DMS153 treated with DMSO at 0.1 percent for 48 hours (cell line): ENCODE measurements around the gene CCS.
"Not testable (repeated sequence)": the region's sequence is repeated elsewhere in the genome, so short reads cannot be mapped to it uniquely, and the experiment has no call there.

Experiments
- DNase-seq: peaks from one replicate; lab custom pipeline; 2025; ENCODE audit not compliant: unreplicated experiment; lab: John Stamatoyannopoulos, UW

The CCS gene

DNA sequence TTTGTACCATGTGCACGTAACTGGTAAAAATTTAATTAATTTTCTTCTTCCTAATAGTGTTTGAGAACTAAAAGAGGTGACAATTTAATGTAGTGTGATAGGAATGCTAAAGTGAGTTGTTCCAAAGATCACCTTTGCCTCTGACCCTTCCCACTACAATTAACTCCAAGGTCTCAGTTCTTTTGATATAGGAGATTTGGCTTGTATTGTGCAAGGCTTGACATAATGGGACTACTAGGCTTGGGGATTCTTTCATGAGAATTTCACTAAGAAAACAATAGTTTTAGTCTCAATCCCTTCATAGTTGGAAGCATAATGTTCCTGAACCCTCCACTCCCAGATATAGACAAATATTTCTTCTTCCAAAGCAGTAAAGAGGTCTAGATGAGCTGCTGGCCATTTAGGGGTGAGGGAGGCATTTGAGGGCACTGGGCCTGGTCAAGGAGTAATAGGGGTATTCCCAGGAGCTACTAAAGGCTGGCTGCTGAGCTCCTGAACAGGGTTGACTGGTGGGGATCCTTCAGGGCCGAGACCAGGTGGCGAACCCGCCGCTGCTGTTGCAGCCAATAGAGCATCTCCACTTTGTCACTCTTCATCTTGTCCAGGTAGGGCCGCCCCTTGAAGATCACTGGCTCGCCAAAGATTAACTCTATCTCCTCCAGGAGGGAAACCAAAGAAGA is 2.8 kb upstream of the CCS start:
- no peak for DNase-seq

DNA sequence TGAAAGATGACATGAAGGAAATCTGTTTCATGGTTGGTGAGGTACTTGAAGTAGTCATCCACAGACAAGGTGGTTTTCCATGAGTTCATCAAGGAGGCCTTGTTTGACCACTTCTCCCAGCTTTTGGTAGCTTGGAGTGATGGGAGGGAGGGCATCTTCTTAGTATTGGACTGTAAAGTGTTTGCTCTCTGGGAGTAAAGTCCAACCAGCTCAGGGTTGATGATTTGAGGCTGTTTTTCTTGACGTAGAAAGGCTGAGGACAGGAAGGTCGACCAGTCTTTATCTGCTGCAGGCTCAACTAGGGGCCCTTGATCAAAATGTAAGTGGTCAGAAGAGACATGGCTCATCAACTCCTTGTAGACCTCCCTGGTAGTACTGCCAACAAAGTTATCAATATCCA is 1.8 kb upstream of the CCS start:
- no peak for DNase-seq

DNA sequence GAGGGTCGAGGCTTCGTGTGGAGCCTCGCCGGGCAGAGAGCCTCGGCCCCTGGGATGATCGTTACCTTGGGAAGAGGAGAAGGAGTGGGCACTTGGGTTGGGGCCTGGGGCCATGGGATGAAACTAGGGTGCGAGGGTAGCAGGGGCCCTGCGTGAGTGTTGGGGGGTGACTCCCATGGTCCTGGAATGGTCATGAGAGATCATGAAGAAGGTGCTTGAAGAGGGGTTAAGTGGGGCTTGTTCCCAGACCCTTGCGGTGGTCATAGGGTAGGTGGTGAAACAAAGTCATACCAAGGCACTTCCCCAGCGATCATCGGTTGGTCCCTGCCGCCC is 284 bp downstream of the CCS start:
- no peak for DNase-seq

DNA sequence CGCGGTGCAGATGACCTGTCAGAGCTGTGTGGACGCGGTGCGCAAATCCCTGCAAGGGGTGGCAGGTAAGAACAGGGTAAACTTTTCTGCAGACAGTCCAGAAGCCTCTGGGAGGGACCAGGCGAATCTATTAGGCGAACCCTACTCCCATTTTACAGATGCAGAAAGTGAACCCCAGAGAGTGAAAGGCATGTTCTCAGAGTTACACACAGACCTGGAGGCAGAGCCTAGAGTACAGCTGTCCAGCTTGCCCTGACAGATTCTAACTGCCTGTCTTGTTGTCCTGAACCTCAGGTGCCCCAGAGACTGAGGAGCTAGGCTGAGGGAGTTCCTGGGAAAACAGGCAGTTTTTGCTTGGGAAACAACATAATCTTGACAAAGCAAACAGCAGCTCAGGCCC is 665 bp downstream of the CCS start:
- DNase-seq = no peak

DNA sequence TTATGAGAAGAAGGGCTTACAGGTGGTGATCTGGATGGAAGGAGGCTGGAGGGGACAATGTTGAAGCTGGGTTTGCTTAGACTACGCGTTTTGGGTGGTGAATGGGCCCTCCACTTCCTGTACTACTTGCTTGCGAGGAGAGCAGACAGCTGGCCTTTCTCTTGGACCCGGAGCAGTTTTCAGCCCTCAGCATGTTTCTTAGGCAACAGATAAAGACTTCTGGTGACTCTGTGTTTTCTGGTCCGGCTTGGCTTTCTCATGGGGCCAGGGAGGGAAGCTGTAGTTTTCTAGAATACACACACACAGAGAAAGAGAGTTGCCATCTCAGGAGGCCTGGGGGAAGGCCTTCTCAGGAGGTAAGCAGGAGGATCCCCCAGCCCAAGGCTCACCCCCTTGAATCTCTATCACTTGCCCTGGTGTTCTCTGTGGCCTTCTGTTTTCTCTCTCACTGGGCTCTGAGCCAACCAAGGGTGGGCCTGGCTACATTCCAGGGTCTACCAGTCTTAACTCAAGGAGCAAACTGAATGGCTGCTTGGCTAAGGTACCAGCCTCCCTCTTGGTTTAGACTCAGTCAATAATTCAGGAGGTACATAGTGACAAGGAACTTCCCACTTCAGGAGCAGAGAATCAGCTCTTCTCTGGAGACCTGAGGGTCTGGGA is 2.4 kb downstream of the CCS start:
- DNase-seq = no peak

DNA sequence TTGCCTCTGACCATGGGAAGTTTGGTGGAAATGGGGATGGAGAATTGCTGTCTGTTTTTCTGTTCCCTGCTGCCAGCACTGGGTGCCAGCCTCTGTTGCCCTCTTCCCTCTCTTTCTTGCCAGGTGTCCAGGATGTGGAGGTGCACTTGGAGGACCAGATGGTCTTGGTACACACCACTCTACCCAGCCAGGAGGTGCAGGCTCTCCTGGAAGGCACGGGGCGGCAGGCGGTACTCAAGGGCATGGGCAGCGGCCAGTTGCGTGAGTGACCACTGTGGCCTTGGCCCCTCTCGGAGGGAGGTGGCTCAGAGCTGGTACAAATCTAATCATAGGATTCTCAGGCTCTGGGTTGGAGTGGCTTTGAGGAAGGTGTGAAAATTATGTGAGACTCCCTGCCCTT is 6.0 kb downstream of the CCS start:
- no peak for DNase-seq

DNA sequence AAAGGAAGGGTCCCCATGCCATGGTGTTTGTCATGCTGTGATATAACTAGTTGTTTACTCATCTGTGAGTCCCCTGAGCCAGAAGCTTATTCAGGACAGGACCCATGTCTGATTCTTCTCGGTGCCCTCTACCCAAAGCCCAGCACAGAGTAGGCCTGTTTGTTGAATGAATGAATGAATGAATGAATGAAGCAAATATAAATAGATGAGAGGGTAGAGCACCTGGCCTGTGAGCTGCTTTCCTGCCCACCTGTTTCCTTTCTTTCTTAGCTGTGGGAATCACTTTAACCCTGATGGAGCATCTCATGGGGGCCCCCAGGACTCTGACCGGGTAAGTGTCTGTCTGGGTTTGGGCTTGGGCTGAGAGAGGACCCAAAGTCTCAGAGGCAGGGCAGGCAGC is 7.2 kb downstream of the CCS start:
- DNase-seq = no peak

DNA sequence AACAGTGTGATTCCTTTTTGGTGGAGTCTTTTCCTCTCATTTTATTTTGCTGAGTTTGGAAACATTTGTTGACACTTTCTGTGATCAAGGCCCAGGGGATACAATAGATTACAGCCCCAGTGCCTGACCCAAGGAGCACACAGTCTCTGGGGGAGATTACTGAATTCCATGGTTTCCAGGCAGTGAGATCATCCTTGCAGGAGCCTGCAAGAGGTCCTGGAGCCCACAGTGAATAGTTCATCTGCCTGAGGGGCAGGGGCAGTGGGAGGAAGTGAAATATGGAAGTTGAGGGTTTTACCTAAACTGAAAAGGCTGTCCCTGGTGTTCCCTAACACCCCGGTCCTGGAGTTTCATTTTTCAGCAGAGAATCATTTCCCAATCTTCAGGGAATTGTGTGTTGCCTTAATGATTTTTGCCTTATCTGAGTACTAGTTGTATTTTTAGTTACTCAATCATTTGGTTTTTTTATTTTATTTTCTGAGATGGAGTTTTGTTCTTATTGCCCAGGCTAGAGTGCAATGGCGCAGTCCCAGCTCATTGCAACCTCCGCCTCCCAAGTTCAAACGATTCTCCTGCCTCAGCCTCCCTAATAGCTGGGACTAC is 7.7 kb downstream of the CCS start:
- DNase-seq = no peak

DNA sequence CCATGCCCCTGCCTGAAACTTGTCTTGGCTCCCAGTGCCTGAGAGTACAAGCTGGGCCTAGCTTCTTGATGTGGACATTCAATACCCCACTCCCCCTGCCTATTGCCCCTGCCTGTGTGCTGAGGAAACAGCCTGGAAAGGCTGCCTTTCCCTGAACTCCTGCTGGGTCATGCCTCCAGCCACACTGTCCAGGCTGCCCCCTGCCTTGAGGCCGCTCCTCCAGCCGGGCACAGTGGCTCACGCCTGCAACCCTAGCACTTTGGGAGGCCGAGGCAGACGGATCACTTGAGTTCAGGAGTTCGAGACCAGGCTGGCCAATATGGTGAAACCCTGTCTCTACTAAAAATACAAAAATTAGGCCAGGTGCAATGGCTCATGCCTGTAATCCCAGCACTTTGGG is 10.1 kb downstream of the CCS start:
- no peak for DNase-seq

DNA sequence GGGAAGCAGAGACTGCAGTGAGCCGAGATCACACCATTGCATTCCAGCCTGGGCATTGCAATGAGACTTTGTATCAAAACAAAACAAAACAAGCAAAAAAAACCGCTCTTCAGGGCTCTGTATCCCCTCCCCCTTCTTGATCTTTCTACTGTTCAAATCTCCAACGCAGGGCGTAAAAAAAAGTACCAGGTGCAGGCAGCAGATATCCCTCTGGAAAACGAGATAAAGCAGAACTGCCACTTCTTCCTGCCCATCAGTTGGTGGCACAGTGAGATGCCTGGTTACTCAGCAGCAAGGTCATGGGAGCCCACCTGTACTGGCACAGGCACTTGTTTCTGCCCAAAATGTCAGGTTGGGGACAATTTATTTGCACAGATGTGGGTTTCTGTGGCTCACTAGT is 11.2 kb downstream of the CCS start:
- DNase-seq = no peak

DNA sequence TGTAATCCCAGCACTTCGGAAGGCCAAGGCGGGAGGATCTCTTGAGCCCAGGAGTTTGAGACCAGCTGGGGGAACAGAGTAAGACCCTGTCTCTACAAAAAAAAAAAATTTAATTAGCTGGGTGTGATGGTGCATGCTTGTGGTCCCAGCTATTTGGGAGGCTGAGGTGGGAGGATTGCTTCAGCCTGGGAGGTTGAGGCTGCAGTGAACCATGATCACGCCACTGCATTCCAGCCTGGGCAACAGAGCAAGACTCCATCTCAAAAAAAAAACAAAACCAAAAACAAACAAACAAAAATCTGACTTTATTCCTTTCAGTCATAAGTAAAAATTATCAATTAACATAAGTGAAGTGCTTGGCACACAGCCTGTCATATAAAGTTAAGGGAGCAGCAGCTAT is 13.6 kb downstream of the CCS start:
- not testable (repeated sequence) for DNase-seq

DNA sequence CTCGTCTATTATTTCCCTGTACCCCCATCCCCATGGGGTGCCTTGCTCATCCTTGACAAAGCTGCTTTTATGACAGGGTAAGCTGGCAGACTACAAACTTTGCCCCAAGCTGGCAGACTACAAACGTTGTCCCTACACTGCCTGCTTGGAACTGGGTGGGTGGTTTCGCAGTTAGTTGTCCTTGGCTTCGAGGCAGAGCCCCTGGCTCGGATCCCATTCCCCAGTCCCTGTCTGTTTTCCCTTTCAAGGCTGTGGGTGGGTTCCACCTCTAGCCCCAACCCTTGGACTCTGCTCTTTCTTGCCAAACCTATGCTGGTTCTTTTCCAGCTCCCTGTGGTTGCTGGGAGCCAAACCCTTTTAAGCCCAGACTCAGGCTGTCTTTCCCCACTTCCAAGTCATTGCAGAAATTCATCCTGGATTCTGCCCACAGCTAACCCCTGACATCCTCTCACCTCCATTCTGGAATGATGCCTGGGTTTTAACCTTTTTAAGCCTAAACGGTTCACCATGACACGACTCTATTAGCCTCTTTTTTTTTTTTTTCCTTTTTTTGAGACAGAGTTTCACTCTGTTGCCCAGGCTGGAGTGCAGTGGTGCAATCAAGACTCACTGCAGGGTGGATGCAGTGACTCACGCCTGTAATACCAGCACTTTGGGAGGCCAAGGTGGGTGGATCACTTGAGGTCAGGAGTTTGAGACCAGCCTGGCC is 14.3 kb downstream of the CCS start:
- DNase-seq = no peak

DNA sequence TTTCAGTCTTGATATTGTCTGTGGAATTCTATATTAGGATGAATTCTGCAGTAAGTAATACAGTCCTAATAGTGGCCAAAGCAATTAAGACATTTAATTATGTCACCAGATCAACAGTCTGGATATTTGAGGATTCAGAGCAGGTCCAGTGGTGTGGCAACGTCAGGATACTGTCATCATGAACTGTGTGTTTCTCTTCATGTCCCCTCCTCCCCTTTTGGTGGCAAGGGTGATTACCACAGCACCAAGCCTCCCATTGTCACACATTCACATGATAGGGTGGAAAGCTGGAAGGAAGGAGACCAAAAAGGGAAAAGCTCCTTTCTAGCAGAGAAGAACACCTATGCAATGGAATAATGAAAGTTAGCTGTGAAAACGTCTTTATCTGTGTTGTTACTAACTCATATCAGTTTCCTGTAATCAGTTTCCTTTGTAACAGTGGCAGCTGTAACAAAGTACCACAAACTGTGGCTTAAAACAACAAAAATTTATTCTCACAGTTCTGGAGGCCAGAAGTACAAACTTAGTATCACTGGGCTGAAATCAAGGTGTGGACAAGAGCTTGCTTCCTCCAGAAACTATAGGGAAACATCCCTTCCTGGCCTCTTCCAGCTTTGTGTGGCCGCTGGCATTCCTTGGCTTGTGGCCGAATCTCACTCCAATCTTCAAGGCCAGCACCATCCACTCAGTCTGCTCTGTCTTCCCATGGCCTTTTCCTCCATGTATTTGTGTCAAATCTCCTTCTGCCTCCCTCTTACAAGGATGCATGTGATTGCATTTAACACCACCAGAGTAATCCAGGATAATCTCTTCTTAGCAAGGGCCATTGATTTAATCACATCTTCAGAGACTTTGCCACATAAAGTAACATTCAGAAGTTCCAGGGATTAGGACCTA is 17.0 kb downstream of the CCS start:
- no peak for DNase-seq

DNA sequence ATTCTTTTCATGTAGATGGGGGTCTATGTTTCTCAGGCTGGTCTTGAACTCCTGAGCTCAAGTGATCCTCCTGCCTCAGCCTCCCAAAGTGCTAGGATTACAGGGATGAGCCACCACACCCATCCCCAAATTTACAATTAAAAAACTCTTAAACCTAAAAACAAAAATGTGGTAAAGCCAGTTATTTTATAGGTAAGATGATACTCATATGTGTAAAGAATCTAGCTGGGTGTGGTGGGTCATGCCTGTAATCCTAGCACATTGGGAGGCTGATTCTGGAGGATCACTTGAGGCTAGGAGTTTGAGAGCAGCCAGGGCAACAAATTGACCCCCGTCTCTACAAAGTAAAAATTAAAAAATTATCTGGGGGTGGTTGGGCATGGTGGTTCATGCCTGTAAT is 19.5 kb downstream of the CCS start:
- no peak for DNase-seq

DNA sequence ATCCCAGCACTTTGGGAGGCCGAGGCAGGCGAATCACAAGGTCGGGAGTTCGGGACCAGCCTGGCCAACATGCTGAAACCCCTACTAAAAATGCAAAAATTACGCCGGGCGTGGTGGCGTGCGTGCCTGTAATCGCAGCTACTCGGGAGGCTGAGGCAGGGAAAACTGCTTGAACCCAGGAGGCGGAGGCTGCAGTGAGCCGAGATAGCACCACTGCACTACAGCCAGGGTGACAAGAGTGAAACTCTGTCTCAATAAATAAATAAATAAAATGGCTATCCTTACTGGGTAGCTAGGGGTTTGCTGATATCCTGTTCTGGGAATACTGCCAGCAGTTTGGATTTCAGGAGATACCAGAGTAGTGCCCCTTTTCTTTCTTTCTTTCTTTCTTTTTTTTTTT is 21.1 kb downstream of the CCS start:
- DNase-seq = no peak

DNA sequence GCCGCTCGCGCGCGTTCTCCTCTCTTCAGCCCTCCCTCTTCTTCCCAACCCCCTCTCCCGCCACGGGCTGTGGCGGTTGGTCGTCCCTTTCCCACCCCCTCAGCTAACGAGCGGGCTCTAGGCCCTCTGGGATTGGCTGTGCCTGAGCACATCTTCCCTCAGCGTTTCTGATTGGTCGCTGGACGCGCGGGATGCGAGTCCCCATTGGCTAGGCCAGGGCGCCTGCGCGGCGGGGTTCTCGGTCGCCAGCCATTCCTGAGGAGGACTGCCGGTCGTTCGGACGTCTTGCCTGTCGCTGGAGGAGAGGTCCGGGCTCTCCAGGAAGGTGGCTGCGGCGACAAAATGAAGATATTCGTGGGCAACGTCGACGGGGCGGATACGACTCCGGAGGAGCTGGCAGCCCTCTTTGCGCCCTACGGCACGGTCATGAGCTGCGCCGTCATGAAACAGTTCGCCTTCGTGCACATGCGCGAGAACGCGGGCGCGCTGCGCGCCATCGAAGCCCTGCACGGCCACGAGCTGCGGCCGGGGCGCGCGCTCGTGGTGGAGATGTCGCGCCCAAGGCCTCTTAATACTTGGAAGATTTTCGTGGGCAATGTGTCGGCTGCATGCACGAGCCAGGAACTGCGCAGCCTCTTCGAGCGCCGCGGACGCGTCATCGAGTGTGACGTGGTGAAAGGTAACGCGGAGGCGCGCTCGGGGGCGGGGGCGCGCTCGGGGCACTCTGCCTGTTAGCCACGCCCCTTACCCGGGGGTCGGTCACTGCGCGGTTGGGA is 23.6 kb downstream of the CCS start, which contains the start of gene RBM14:
TSS of gene RBM14 (plus strand) at position 252 of the 776 bp plus-strand sequence. CDS start at position 343, 91 bp downstream.
- peak; percentile 97 for DNase-seq

DNA sequence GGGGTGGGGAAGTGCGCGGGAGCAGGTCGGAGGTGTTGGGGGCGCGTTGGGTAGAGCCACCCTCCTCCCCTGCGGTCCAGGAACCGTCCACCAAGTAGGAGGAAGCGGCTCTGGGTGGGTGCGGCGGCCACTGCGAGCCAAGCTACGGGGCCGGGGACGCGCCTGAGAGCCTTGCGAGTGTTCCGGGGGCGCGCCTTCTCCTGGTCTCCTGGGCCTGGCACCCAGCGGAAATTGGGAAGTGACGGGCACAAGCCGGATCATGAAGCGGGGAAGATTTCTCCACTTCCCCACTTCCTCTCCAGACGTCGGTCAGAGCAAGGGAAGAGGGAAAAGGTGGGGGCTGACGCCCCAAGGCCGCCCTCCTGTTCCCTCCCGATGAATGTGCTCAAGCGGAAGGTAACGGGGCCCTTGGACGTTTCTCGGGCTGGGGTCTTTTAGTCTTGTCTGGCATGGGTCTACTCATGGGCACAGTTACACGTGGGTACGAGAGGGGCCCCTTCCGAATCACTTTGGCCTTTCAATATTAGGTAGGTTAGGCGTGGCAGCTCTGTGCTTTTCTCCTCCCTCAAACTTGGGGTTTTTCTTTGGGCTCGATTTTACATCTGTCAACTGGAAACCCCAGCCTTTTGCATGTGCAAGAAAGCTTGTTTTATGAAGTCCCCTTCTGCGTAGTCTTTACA is 24.3 kb downstream of the CCS start:
- DNase-seq = no peak

DNA sequence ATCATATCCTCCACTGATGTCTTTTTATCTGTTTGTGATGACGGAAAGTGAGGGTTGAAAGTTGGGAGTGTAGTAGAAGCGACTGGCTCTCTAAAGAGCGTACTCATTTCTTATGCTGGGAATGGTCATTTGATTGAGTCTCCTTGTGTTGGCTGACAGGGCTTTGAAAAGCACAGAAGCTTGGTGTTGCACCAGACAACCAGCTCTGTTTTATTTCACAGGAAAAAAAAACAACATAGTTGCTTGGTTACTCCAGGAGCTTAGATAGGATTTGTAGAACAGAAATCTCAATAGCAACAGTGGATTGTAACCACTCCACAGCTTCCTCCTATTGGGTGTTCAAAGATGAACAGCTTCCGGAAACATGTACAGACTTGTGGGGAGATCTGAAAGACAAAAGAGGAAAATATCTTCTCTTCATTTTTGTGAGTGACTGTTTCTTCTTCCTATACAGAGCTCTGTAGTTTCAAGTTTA is 26.1 kb downstream of the CCS start:
- DNase-seq = no peak

DNA sequence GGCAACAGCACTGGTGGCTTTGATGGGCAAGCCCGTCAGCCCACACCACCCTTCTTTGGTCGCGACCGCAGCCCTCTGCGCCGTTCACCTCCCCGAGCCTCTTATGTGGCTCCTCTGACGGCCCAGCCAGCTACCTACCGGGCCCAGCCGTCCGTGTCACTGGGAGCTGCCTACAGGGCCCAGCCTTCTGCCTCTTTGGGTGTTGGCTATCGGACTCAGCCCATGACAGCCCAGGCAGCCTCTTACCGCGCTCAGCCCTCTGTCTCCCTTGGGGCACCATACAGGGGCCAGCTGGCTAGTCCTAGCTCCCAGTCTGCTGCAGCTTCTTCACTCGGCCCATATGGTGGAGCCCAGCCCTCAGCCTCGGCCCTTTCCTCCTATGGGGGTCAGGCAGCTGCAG is 31.5 kb downstream of the CCS start:
- no peak for DNase-seq
